Epithelial cell of prostate (primary cell): Measurements from ENCODE around the gene ADGRF3.
"Not testable (repeated sequence)": the region's sequence is repeated elsewhere in the genome, so short reads cannot be mapped to it uniquely, and the experiment has no call there.

Experiments
- DNase-seq: peaks from one replicate; pipeline ENCODE4 v3.0.0-alpha.2; 2011; ENCODE audit warnings: low read depth, low spot score
- H3K27ac ChIP-seq: fragments of 450-650 bp; 2 replicates; pipeline ENCODE4 v1.5.1; 2017; ENCODE audit warnings: mild to moderate bottlenecking

ADGRF3 gene, protein sequence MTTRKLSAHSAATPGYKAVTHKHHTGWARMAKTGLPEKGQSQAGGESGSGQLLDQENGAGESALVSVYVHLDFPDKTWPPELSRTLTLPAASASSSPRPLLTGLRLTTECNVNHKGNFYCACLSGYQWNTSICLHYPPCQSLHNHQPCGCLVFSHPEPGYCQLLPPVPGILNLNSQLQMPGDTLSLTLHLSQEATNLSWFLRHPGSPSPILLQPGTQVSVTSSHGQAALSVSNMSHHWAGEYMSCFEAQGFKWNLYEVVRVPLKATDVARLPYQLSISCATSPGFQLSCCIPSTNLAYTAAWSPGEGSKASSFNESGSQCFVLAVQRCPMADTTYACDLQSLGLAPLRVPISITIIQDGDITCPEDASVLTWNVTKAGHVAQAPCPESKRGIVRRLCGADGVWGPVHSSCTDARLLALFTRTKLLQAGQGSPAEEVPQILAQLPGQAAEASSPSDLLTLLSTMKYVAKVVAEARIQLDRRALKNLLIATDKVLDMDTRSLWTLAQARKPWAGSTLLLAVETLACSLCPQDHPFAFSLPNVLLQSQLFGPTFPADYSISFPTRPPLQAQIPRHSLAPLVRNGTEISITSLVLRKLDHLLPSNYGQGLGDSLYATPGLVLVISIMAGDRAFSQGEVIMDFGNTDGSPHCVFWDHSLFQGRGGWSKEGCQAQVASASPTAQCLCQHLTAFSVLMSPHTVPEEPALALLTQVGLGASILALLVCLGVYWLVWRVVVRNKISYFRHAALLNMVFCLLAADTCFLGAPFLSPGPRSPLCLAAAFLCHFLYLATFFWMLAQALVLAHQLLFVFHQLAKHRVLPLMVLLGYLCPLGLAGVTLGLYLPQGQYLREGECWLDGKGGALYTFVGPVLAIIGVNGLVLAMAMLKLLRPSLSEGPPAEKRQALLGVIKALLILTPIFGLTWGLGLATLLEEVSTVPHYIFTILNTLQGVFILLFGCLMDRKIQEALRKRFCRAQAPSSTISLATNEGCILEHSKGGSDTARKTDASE

DNA sequence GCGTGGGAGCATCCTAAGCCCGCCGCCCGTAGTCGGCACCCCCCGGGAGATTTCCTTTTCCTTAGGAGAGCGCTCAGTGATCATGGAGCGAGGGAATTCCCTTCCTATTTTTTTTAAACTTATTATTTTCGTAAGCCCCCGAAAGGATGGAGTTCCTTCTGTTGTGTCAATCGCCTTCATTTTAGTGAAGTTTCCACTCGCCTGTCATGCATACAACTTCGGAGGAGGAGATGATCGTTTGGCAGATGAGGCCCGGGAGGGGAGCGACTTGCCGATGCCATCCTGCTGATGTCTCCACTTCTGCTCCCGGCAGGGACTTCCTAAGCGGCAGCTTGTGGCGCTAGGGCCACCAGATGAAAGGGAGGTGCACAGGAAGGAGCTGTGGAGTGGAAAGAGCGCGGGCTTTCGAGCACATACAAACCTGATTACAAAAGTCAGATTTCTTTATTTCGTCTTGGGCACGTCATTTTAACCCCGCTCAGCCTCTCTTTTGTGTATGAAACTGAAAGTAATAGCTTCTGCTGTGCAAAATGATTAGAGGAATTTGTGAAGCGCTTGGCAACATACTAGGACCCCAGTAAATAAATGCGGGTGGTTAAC, at the start of gene ADGRF3:
Gene ADGRF3 (minus strand): TSS at position 336 of the 600 bp plus-strand sequence. CDS start 555 bp downstream, outside the sequence.
- H3K27ac ChIP-seq: peak within 1 kb of the TSS; percentile 92
- no peak for DNase-seq

DNA sequence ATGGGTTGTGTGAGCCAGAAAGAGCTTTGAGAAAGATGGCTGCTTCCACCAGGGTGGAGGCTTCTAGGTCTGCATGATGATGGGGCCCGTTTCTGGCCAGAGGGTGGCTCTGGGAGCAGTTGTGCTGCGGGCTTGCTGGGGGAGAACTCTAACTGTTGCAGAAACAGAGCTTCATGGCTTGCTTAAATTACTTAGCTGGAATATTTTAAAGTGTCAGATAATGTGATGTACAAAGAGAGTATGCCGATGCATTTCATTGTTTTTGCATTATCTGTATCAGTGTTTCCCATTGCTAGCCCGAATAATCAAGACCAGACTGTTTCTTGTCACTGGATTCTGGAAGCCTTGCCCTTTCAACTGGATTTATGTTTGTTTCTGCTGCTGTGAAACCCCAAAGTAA, 48.8 kb upstream of the ADGRF3 start:
- no peak for DNase-seq
- H3K27ac ChIP-seq: no peak overlapping the region

DNA sequence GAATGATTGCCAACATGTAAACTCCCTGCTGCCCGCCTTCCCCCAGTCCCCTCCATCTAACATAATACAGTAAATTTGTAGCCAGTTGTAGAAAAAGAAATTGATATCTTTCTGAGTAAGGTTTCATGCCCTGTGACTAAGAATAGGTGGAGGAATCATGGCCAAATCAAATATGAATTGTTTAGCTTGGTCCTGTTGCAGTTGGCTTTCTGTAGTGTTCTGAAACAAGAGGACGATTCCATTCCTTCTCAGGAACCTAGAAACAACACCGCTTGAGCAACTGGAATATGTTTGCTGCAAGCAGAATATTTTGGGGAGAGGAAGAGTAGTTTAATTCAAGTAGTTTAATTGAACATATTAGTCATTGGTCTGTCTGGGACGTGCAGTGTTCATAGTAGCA, 48.1 kb upstream of the ADGRF3 start:
- DNase-seq: no peak
- H3K27ac ChIP-seq: no peak overlapping the region

DNA sequence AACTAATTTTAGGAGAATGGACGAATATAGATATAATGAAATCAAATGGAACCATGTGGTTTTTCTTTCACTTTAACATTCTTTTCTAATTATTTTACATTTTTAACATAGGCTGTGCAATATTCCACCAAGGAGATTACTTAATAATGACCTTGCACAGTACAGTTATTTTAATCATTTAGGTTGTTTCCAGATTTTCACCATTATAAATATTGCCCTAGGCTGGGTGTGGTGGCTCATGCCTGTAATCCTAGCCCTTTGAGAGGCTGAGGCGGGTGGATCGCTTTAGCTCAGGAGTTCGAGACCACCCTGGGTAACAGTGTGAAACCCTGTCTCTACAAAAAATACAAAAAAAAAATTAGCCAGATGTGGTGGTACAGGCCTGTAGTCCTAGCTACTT, 40.6 kb upstream of the ADGRF3 start:
- no peak overlapping the region for H3K27ac ChIP-seq
- no peak for DNase-seq

DNA sequence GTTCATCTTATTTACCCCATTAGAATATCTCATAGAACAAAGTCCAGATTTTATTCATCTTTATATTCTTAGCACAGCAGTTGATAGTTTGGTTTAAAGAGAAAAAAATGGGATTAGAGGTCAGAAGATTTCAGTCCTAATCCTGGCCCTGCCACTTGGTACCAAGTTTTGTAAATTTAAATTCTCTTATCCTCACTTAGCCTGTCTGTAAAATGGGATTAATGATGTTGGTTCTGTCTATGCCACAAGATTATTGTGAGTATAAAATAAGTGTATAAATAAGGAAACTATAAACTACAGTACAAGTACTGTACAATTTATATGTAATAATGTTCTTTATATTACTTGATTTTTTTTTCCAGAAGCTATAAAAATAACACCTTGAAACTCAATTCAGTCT, 38.0 kb upstream of the ADGRF3 start:
- no peak for DNase-seq
- no peak overlapping the region for H3K27ac ChIP-seq

DNA sequence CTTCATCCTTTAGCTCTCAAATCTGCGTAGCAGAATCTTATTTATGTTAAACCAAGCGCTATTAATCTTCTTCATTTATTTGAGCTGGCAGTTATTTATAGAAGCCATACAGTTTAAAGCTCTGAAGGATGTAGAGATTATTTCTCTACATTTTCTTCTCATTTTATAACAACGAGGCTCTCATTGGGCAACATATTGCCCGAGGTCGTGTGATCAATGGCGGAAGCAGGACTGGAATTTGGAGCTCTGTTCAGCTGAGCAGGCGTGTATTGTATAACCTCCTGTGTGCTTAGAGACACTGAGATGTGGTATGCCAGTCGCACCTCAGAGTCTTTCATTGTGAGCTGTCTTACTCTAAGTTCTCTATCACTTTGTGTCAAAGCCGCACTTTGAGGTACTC, 37.6 kb upstream of the ADGRF3 start:
- peak overlapping the region; percentile 6 for H3K27ac ChIP-seq
- DNase-seq: no peak

DNA sequence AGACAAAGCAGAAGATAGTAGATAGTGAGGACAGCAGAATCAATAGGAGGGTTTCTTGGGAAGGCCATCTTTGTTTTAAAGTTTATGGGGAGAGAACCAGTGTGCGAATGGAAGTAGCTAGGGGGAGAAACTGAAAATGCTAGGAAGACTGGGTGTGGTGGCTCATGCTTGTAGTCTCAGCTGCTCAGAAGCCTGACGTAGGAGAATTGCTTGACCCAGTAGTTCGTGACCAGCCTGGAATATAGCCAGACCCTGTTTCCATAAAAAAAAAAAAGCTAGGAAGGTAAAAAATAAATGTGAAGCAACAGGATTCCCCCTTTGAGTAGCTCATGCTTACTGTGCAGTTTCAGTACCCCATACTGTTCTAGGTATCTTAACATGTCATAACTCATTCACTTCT, 36.0 kb upstream of the ADGRF3 start:
- H3K27ac ChIP-seq: no peak overlapping the region
- DNase-seq: no peak

DNA sequence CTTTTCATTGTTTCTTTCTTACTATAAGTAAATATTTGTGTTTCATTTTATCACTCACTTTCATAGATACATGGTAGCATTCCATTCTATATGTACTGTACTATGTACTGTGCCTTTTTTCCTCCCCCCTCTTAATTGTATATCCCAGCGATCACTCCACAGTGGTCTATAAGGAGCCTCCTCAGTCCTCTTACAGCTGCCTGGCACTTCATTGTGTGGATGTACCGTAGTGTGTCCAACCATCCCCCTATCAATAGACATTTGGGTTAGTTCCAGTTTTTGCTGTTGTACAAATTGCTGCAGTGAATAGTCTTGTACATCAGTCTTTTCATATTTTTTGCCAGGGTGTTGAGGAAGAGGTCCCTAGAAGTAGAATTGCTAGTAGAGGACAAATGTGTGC, 33.7 kb upstream of the ADGRF3 start:
- DNase-seq: no peak
- no peak overlapping the region for H3K27ac ChIP-seq

DNA sequence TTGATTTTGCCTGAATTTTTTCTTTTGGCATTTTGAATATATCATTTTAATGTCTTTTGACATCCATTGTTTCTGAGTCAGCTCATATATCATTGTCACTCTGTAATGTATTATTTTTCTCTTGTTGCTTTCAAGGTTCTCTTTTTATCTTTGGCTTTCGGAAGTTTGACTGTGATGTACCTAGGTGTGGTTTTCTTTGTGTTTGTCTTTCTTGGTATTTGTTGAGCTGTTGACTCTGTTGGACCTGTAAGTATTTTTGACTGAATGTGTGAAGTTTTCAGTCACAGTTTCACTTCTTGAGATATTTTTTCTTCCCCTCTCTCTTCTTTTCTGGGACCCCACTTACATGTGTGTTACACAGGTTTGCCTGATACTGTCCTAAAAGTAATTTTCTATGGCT, 30.2 kb upstream of the ADGRF3 start:
- no peak for DNase-seq
- H3K27ac ChIP-seq: no peak overlapping the region

DNA sequence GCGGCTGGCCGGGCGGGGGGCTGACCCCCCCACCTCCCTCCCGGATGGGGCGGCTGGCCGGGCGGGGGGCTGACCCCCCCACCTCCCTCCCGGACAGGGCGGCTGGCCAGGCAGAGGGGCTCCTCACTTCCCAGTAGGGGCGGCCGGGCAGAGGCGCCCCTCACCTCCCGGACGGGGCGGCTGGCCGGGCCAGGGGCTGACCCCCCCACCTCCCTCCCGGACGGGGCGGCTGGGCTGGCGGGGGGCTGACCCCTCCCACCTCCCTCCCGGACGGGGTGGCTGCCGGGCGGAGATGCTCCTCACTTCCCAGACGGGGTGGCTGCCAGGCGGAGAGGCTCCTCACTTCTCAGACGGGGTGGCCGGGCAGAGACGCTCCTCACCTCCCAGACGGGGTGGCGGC, 24.3 kb upstream of the ADGRF3 start:
- not testable (repeated sequence) for H3K27ac ChIP-seq, DNase-seq

DNA sequence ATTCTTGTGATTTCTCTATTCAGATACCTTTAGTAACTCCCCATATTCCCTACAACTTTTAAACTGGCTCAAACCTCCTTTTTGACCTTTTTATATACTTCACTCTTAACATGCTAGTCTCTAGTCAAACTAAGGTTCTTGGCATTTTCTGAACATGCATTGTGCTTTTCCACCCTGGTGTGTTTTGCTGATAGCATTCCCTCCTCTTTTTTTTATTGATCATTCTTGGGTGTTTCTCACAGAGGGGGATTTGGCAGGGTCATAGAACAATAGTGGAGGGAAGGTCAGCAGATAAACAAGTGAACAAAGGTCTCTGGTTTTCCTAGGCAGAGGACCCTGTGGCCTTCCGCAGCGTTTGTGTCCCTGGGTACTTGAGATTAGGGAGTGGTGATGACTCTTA, 23.1 kb upstream of the ADGRF3 start:
- DNase-seq, H3K27ac ChIP-seq: not testable (repeated sequence)

DNA sequence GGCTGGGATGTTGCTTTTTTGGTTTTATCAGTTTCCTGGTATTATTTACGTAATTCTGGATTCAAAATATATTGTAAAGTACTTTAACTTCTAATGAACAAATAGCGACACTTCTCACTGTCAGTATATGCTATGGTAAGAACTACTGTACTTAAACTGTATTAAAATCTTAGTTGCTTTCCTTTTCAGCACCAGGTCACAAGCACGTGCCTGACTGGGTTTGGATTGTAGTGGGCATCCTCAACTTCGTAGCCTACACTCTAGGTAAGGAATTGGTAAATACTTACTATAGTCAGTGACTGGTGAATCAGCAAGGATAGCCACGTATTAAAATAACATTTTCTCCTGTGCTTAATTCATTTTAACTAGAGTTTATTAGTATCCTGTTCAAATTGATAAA, 20.4 kb upstream of the ADGRF3 start:
- no peak overlapping the region for H3K27ac ChIP-seq
- DNase-seq: no peak

DNA sequence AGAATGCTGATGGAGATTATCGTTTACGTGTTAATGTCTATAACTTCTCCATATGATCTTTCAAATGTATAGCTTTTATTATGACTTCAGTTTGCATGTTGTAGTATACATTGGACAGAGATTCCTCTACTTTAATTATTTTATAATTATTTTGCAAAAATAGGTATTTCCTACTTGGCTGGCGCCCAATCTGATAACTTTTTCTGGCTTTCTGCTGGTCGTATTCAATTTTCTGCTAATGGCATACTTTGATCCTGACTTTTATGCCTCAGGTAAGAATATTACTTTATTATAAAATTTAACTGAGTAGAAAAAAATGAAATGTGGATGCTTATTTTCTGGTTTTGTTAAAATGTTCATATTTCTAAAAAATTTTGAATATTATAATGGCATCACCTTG, 18.1 kb upstream of the ADGRF3 start:
- DNase-seq: no peak
- no peak overlapping the region for H3K27ac ChIP-seq

DNA sequence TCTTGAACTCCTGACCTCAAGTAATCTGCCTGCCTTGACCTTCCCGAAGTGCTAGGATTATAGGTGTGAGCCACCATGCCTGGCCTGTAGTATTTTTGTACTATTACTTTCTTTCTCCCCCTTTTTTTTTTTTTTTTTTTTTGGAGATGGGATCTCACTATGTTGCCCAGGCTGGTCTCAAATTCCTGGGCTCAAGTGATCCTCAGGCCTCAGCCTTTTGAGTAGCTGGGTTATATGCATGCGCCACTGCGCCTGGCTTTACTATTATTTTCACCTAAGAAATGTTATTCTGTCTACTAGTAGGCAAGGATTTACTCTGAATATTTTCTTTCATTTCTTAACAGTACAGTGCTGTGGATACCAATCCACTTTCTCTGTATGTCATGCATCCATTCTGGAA, 17.4 kb upstream of the ADGRF3 start:
- DNase-seq: no peak
- no peak overlapping the region for H3K27ac ChIP-seq

DNA sequence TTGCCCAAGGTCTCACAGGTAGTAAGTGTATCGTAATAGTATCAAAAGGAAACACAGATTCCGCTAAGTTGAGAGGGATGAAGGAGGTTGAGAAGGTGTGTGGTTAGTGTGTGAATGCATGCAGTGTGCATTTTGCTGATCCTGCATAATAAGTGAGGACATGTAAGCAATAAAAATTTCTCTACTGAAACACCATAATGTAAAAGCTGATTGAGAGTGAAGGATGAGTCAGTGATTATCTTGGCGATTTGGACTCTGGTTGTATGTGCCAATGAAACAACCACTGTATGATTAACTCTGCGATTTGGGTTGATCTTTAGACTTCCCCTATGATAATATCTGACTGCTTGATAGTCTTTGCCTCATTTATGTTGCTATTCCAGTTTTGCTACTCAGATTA, 16.7 kb upstream of the ADGRF3 start:
- no peak for DNase-seq
- H3K27ac ChIP-seq: peak overlapping the region; percentile 7

DNA sequence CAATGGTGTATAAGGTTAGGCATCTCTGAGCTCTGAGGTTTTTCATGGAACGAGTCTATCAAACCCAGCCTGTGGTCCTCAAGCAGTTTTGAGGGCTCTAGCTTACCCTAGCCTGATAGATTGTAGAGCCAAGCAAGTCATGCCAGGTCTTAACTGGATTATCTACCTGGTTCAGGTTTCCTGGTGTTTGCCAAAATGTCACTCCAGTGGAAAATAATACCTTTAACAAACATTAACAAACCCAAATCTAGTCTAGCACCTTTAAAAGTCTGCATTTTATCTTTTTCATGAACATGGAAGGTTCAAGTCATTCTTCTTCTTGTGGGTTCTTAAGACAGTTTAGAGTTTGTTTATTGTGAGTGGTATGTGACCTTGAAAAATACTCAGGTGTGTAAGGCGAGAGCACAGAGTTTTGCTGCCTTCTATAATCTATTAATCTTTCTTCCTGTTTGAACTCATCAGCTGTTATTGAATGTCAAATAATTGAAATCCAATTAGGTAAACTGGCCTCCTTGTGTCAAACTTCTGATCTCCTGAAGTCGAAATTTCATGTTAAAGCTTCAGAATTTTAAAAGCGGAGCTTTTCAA, 13.4 kb upstream of the ADGRF3 start:
- DNase-seq: no peak
- H3K27ac ChIP-seq: no peak overlapping the region

DNA sequence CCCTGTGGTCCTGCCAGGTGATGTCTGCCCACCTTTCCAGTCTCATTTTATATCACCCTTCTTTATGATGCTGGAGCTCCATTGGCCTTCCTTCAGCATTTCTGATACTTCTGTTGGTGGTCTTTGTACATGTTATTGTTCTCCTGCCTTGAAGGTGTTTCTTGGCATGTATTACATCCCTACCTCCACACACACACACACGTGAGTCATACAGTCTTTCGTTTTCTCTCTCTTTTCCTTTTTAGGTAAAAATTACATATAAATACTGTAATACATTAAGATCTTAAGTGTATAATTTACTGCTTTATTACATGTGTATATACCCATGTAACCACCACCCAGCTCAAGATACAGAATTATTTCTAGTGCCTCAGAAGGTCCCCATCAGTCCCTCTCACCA, 10.2 kb upstream of the ADGRF3 start:
- H3K27ac ChIP-seq: peak overlapping the region; percentile 86
- no peak for DNase-seq

DNA sequence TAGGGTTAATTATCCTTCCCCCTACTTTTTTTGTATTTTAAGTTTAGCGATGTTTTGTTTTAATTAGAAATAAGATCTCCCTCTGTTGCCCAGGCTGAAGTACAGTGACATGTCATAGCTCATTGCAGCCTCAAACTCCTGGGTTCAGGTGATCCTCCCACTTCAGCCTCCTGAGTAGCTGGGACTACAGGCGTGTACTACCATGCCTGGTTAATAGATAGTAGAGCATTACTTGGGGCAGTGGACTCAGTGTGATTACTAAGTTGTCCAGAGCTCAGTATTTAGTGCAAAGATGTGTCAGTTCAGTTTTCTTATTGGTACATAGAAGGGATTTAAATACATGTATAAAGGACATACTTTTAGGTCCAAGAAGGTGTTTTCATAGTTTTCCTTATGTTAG, 9.5 kb upstream of the ADGRF3 start:
- peak overlapping the region; percentile 86 for H3K27ac ChIP-seq
- no peak for DNase-seq

DNA sequence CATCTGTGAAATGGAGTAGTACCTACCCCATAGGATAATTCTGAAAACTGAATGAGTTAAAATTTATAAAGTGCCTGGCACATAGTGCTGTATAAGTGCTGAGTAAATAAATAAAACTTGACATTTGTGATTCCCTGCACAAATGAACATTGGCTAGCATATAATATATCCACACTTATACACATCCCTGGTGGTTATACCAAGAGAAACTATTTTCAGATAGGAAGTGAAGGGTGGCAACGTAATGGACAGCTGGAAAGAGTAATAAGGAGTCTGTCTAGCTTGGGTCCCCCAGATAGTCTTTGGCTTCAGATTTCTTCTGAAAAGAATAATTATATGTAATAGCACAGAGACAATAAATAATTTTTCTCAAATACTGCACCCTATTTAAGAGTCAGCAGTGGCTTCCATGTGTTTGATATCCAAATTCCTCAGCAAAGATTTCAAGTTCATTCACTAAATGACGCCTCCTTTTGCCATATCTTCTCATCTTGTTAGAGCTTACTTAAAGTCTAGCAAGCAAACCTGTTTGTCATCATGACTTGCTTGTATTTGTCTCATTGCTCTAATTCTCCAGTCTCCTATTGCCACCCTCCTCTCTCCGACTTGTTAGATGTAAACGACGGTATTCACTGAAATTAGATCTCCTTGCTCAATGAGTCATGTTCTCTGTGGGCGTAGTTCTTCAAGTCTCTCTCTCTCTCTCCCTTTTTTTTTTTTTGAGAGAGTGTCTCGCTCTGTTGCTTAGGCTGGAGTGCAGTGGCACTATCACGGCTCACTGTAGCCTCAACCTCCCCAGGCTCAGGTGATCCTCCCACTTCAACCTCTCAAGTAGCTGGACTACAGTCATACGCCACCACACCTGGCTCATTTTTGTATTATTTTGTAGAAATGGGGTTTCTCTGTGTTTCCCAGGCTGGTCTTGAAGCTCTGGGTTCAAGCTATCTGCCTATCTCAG, 8.7 kb upstream of the ADGRF3 start:
- peak; percentile 99 for DNase-seq

More for the DNA sequence above, 8.7 kb upstream of the ADGRF3 start:
- H3K27ac ChIP-seq: peak overlapping the region; percentile 86
